ENCODE measurements around the gene CDH4.

- TF ChIP-seq CTCF (IDR thresholded peaks at IDR 0.05) (no peak), POLR2AphosphoS5 (IDR thresholded peaks at IDR 0.05) (no peak), POLR2A (IDR thresholded peaks at IDR 0.05) (no peak)
These were observed 509.5 kb downstream of the CDH4 start for GRCh38 chr20:61761453-61762166.

Measured in prostate gland (tissue), 2 donors.